Measurements from ENCODE around the gene UBXN1. TPM values are rescaled to one million over a fixed set of nuclear protein-coding genes. Genes with fewer than 3 reads are reported as not detected.
A peak's percentile ranks its signal among the peaks of the same experiment; 100 is the strongest.

Gene UBXN1
- total RNA-seq, 1 experiment from 2014 or later: 118 TPM

DNA sequence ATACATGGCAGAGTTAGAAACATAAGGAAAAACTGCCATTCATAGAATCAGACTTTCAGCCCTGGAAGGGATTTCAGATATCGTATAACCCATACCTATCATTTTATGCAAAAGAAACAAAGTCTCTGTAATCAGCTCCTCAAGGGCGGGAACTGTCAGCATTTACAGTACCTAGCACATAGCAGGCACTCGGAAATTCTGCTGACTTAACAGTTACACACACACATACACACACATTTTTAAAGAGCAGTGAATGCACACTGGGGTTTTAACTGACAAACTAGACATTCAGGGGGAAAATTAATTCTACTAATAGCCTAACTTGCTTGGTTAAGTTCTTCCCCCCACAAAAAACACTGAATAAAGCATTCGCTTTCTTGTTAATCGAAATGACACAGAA is 37.3 kb upstream of the UBXN1 start:
- Mint-ChIP-seq H3K27ac (peak overlapping the region in 2 of 3 experiments; percentile 11 to 78; a peak in 2 of 7 replicates), H3K4me3 (no peak overlapping the region), H3K4me1 (peaks cover 8 to 33% of the 10 kb centered on the region in 2 experiments; a peak in 3 of 4 replicates), H3K27me3 (ENCODE audit: low read depth) (no peaks in the 10 kb centered on the region), H3K36me3 (ENCODE audit: insufficient read depth in 1 of 3, low read depth in 3 of 3) (peaks cover 57 to 94% (median 93%) of the 10 kb centered on the region in 3 experiments; a peak in 6 of 7 replicates), H3K9me3 (no peaks in the 10 kb centered on the region)
- H4K8ac ChIP-seq (replicated peaks; ENCODE audit: insufficient read length, low read depth, low read length): no peak overlapping the region
- no peak overlapping the region for H3K4me2 ChIP-seq (ENCODE audit: insufficient read depth, insufficient read length, low read length)
- no CpG with 5 or more reads among the region's 5 CpGs for WGBS (ENCODE audit: extremely low coverage, insufficient read length, low lambda C conversion rate)
- H3K9ac ChIP-seq (ENCODE audit: extremely low read depth, insufficient read length, low read length): no peak overlapping the region
- H3K18ac ChIP-seq (ENCODE audit: insufficient read length, low read depth, low read length): no peak overlapping the region
- H2BK15ac ChIP-seq (ENCODE audit: low read depth, low read length): no peak overlapping the region
- no peak overlapping the region for H2BK20ac ChIP-seq (ENCODE audit: low read depth, low read length, poor library complexity, severe bottlenecking)
- peaks cover 2% of the 10 kb centered on the region for H3K79me1 ChIP-seq (ENCODE audit: insufficient read depth, low read depth, low read length, poor library complexity, severe bottlenecking)
- no peak overlapping the region for H3K23ac ChIP-seq (ENCODE audit: insufficient read length, low read depth, low read length)
- no peaks in the 10 kb centered on the region for H4K20me1 ChIP-seq (ENCODE audit: control insufficient read depth, insufficient read depth, insufficient read length)
- H3T11ph ChIP-seq (ENCODE audit: low read length): no peak overlapping the region
- no peak for DNase-seq
- no peak overlapping the region for H2BK12ac ChIP-seq (ENCODE audit: insufficient read length, low read depth, low read length)
- H3K27me3 ChIP-seq (ENCODE audit: insufficient read depth, low read length): no peaks in the 10 kb centered on the region
- no peak overlapping the region for H4K91ac ChIP-seq (ENCODE audit: insufficient read length, low read depth, low read length)
- no peak overlapping the region for H3K27ac ChIP-seq (ENCODE audit: insufficient read length, low read depth, low read length)
- H3K79me2 ChIP-seq (ENCODE audit: insufficient read depth, low read length): no peaks in the 10 kb centered on the region
- H3K14ac ChIP-seq (ENCODE audit: insufficient read depth, low read length): no peak overlapping the region
- no peaks in the 10 kb centered on the region for H3K4me1 ChIP-seq (ENCODE audit: insufficient read depth, low read length)
- no peak overlapping the region for H2AK5ac ChIP-seq (ENCODE audit: insufficient read length, low read length)
- H2BK120ac ChIP-seq (ENCODE audit: low read depth, low read length, poor library complexity, severe bottlenecking): no peak overlapping the region
- no peak overlapping the region for H2AFZ ChIP-seq (ENCODE audit: low read length)
- TF ChIP-seq CTCF (conservative IDR thresholded peaks at IDR 0.05): no peak
- no peaks in the 10 kb centered on the region for H3K23me2 ChIP-seq (ENCODE audit: insufficient read length, low read depth, low read length, poor library complexity, severe bottlenecking)
- no peak overlapping the region for H3K4ac ChIP-seq (ENCODE audit: low read depth, low read length)
- no peak overlapping the region for H3K56ac ChIP-seq (ENCODE audit: insufficient read length, low read depth, low read length)
- H4K5ac ChIP-seq (ENCODE audit: insufficient read length, low read depth, low read length): no peak overlapping the region
- no peaks in the 10 kb centered on the region for H3K9me3 ChIP-seq (ENCODE audit: control insufficient read depth, low read depth, low read length)
- no peak overlapping the region for H2BK5ac ChIP-seq (ENCODE audit: insufficient read length, low read length)
